Stimulated activated CD4-positive, alpha-beta T cell treated with anti-CD3 and anti-CD28 coated beads, Interleukin-12 subunit alpha, Interleukin-12 subunit beta, amount 100 ng/mL, for 48 hours (primary cell): ENCODE data around the gene IL1RAP.

Experiments used
- DNase-seq, 3 donors: peaks; one replicate each; pipeline ENCODE4 v3.0.0-alpha.2; 2020; ENCODE audit warnings: low read depth in 2 of 3, low spot score in 1 of 3

IL1RAP gene

DNA sequence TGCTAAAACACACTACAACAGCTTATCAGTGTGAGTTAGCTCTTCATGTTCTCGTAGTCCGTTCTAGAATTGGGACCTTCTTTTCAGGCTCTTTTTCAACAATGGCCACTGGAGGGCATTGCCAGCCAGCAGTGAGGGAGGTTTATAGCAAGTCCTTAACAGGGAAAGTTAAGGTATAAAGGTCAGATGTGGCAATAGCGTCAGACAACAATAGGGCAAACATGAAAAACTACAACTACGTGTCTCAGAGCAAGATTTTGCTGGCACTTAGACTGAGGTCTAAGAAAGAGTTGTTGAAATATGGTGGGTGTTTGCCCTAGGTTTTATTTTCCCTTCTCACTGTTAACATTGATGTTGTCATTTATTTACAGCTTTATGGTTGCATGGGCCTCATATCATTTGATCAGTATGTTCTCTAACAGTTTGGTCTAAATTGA lies 187.2 kb downstream of the IL1RAP start:
- no peak for DNase-seq

DNA sequence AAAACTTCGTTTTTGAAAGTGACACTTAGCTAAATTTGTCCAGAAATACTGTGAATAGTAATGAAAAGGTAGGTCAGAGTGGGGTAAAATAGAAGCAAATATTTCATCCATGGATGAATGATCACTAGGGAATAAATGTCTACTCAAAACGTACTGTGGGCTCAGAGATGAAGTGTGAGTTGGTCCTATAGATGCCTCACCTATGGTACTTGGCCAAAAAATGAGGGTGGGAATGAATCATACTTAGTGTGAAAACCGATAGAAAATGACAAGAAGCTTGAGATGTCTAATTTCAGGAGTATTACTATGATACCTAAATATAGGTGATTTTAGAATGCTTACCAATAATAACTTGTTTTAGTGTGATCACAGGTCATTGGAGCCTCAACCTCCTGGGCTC lies 192.7 kb downstream of the IL1RAP start:
- no peak for DNase-seq
